Measurements from ENCODE around the gene ERC2. TPM values are rescaled to one million over a fixed set of nuclear protein-coding genes. Genes with fewer than 3 reads are reported as not detected.

Gene ERC2
- total and polyA plus RNA-seq, 2 of the 8 experiments (the other 6 are each of a cell fraction or from before 2014, with no cell fraction given), result 16.4 to 22.8 TPM

DNA sequence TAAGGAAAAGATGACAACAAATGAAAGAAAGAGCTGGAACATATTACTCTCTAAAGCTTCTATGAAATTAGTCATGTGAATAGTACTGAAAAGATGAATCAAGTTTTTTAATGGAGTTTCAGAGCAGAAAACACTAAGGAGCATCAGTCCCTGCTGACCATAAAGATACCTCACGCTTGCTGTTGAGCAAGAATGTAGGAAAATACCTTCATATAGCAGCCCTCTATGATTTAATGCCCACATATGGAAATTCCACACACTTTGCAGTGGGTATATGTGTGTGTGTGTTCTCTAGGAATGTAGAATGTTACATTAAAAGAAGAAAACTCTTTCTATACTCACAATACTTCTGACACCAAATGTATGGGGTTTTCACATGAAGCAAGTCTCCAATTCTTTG is 355.0 kb downstream of the ERC2 start:
- peaks cover 5 to 34% (median 22%) of the 10 kb centered on the region in 4 experiments for H3K4me1 ChIP-seq (replicated peaks in 1 of 4; ENCODE audit: control insufficient read depth in 3 of 4, insufficient read depth in 4 of 4, low read length in 3 of 4)
- H3K4me3 ChIP-seq (ENCODE audit: extremely low read depth in 1 of 4, insufficient read depth in 2 of 4, low read depth in 3 of 4, low read length in 4 of 4), result no peak overlapping the region
- H2BK15ac ChIP-seq (ENCODE audit: low read length), result no peak overlapping the region
- no peak overlapping the region for H2AFZ ChIP-seq (ENCODE audit: low read length)
- H4K20me1 ChIP-seq (replicated peaks in 1 of 2; ENCODE audit: control insufficient read depth in 1 of 2, insufficient read depth in 2 of 2, low read length in 2 of 2), result no peaks in the 10 kb centered on the region
- H3K23me2 ChIP-seq (ENCODE audit: low read depth, low read length), result no peaks in the 10 kb centered on the region
- H3K9me3 ChIP-seq (ENCODE audit: insufficient read depth in 2 of 2, low read depth in 1 of 2, low read length in 1 of 2), result no peaks in the 10 kb centered on the region
- H3K79me2 ChIP-seq (ENCODE audit: control insufficient read depth in 1 of 2, insufficient read depth in 2 of 2, low read length in 2 of 2), result no peaks in the 10 kb centered on the region
- no peak overlapping the region for H2BK120ac ChIP-seq (replicated peaks; ENCODE audit: low read depth, low read length)
- no peak overlapping the region for H2AK5ac ChIP-seq (ENCODE audit: low read depth, low read length)
- H3K27me3 ChIP-seq (replicated peaks in 1 of 4; ENCODE audit: control insufficient read depth in 3 of 4, extremely low read depth in 1 of 4, insufficient read depth in 3 of 4, low read length in 3 of 4), result no peaks in the 10 kb centered on the region
- no peak overlapping the region for H2BK12ac ChIP-seq (ENCODE audit: low read depth, low read length)
- H3K18ac ChIP-seq (ENCODE audit: extremely low read depth, low read length), result no peak overlapping the region
- H3K27ac ChIP-seq (ENCODE audit: low read depth, low read length), result no peak overlapping the region
- no peak overlapping the region for H3K23ac ChIP-seq (ENCODE audit: insufficient read length)
- no peak overlapping the region for H2BK20ac ChIP-seq (ENCODE audit: low read length)
- H4K91ac ChIP-seq (replicated peaks; ENCODE audit: insufficient read length, low read length), result no peak overlapping the region
- H3K4me2 ChIP-seq (ENCODE audit: insufficient read depth in 1 of 2, low read depth in 2 of 2, low read length in 2 of 2), result no peak overlapping the region
- no peak overlapping the region for H3K4ac ChIP-seq (replicated peaks; ENCODE audit: insufficient read length, low read depth, low read length)
- no peak overlapping the region for H3K9ac ChIP-seq (replicated peaks in 1 of 4; ENCODE audit: extremely low read depth in 1 of 4, low read depth in 3 of 4, low read length in 3 of 4)
- no peak overlapping the region for H3K56ac ChIP-seq (replicated peaks; ENCODE audit: insufficient read length, low read depth, low read length)
- DNase-seq (ENCODE audit: low read depth in 1 of 2, low spot score in 2 of 2), result no peak
- ChIA-PET CTCF (ENCODE audit: partially characterized antibody) (interaction anchor here (1.2 kb wide), 1 partner anchor 19 kb away, joined by 3 read pairs; no protein-coding TSS in a partner anchor), POLR2A (ENCODE audit: partially characterized antibody) (no interaction called here)
- H3K14ac ChIP-seq (ENCODE audit: insufficient read length), result no peak overlapping the region
- 100% methylated on average over 1 of the region's 1 CpG; no CpG with 5 or more reads in 1 of the 2 experiments for WGBS, 2 experiments (ENCODE audit: extremely low coverage in 1 of 2, insufficient coverage in 1 of 2, insufficient read length in 1 of 2, insufficient replicate concordance in 2 of 2, low coverage in 1 of 2, low lambda C conversion rate in 2 of 2, missing lambda C conversion rate in 1 of 2)
- no peak overlapping the region for H2BK5ac ChIP-seq (ENCODE audit: low read depth, low read length)
- no peaks in the 10 kb centered on the region for H3K79me1 ChIP-seq (ENCODE audit: low read depth, low read length)
- no peaks in the 10 kb centered on the region for H3K36me3 ChIP-seq (ENCODE audit: control insufficient read depth in 2 of 4, insufficient read depth in 4 of 4, low read length in 3 of 4)
- no peak for FAIRE-seq
- H4K8ac ChIP-seq (ENCODE audit: extremely low read depth, insufficient read depth, low read length), result no peak overlapping the region
- H4K5ac ChIP-seq (ENCODE audit: insufficient read length, low read depth, low read length), result no peak overlapping the region
- TF ChIP-seq KDM4A (IDR thresholded peaks at IDR 0.05; ENCODE audit: low read depth, low read length, severe bottlenecking) (no peak), BCL11A (IDR thresholded peaks at IDR 0.05; ENCODE audit: low read depth in 2 of 2, low read length in 2 of 2) (no peak), TAF7 (optimal IDR thresholded peaks at IDR 0.05; ENCODE audit: borderline replicate concordance, low read depth, low read length) (no peak), RFX5 (IDR thresholded peaks at IDR 0.05; ENCODE audit: borderline replicate concordance, low read depth, low read length) (no peak), CBX5 (IDR thresholded peaks at IDR 0.05; ENCODE audit: low read depth, low read length) (no peak), SP2 (IDR thresholded peaks at IDR 0.05; ENCODE audit: low read length) (no peak), POLR2AphosphoS5 (IDR thresholded peaks at IDR 0.05; ENCODE audit: low read depth, low read length) (no peak), SP1 (IDR thresholded peaks at IDR 0.05; ENCODE audit: low read depth, low read length) (no peak), E2F6 (IDR thresholded peaks at IDR 0.05) (no peak), BACH1 (IDR thresholded peaks at IDR 0.05; ENCODE audit: low read length) (no peak), TBP (IDR thresholded peaks at IDR 0.05; ENCODE audit: low read depth, low read length) (no peak), JUN (IDR thresholded peaks at IDR 0.05; ENCODE audit: low read depth, low read length) (no peak), SIX5 (IDR thresholded peaks at IDR 0.05; ENCODE audit: low read depth, low read length) (no peak)
- TF ChIP-seq, protein P1, sequence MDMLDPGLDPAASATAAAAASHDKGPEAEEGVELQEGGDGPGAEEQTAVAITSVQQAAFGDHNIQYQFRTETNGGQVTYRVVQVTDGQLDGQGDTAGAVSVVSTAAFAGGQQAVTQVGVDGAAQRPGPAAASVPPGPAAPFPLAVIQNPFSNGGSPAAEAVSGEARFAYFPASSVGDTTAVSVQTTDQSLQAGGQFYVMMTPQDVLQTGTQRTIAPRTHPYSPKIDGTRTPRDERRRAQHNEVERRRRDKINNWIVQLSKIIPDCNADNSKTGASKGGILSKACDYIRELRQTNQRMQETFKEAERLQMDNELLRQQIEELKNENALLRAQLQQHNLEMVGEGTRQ (IDR thresholded peaks at IDR 0.05; ENCODE audit: low read length), result no peak

All from H1 (cell line).